DMS 273 (cell line): ENCODE results near the gene KRTAP19-4.

Source experiments
- DNase-seq: peaks from one replicate; lab custom pipeline; 2025; ENCODE audit not compliant: unreplicated experiment; lab: John Stamatoyannopoulos, UW

KRTAP19-4 gene, protein sequence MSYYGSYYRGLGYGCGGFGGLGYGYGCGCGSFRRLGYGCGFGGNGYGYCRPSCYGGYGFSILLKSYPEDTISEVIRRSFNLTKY

GRCh38 chr21:30497065-30497464 is at the start of gene KRTAP19-4:
Gene KRTAP19-4, minus strand, starts transcription at chr21:30497165. Its CDS starts 55 bp downstream, at chr21:30497110.
- DNase-seq = no peak

DNA sequence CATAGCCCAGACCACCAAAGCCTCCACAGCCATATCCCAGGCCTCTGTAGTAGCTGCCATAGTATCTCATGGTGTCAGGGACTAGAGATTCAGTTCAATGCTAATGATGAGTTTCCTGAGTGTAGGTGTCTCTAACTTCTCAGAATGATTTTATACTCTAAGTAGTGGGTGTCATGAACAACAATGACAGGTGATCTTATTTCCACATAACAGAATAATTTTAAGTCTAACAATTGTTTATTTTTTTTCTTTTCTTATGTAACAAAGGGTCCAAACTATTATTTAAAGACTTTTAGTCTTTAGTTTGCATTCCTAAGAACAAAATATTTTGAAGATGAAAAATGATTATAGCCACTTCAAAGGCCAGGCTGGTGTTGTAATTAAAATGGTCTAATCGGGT is 44.8 kb upstream of the KRTAP19-4 start, which contains the start of gene KRTAP19-6:
KRTAP19-6 (minus strand) TSS at position 101 of the 400 bp plus-strand sequence; CDS start at position 70, 31 bp downstream.
- no peak for DNase-seq

DNA sequence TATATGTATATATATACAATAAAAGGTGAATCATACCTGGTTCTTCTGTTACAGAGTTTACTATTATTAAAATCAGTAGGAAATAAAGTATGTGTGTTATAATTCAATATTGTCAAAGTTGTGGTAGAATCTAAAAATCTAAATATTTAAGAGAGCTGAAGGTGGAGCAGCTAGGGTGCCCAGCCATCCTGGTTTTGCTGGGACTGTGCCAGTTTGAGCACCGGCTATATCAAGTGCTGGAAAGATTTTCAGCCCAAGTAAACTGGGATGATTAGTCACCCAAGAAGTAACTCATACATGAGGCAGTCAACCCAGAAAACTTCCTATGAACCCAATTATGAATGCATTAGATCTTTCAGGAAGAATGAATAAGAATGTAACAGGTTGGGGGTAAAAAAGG is 21.9 kb upstream of the KRTAP19-4 start:
- no peak for DNase-seq

- no peak for DNase-seq
Observed at GRCh38 chr21:30515681-30516080, 18.7 kb upstream of the KRTAP19-4 start.

DNA sequence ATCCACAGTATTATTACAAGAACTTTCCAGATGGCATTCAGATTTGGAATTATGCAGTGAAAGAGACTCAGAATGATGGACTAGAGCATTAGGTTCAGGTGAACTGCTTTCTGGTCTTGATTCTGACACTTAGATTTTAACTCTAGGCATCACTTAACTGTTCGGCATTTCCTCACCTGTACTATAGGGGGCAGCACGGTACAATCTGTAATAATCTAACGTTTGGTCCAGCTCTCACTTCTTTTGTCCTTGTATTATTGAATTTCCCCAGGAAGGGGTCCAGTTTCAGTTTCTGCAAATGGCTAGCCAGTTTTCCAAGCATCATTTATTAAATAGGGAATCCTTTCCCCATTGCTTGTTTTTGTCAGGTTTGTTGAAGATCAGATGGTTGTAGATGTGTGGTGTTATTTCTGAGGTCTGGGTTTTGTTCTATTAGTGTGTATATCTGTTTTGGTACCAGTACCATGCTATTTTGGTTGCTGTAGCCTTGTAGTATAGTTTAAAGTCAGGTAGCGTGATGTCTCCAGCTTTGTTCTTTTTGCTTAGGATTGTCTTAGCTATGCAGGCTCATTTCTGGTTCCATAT is 8.7 kb upstream of the KRTAP19-4 start:
- DNase-seq = peak; percentile 3

GRCh38 chr21:30502041-30502440 is 5.1 kb upstream of the KRTAP19-4 start, which contains the start of gene KRTAP19-5:
Gene KRTAP19-5, minus strand, starts transcription at chr21:30502141. Its CDS starts 51 bp downstream, at chr21:30502090.
- no peak for DNase-seq

DNA sequence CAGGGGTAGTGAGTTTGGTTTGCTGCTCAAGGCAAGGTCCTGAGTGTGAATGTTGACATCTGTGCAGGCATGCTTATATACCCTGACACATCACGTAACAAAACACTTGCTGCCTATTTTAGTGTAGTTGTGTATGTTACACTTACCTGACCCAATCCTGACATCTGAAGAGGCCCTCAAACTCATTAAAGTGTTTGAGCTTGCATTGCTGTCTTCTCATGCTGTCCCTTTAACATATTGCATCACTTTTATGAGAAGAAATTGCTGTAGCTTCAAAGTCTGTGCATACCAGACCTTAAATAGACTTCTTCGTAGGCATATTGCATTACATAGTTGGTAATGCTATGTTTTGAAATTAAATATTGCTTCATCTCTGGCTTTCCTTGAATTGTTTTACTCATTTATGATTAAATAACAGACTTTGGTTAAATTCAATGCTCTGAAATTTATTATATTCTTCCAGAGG is 5.0 kb downstream of the KRTAP19-4 start, which contains the start of gene KRTAP19-3:
KRTAP19-3 (minus strand) TSS at position 51 of the 466 bp plus-strand sequence. CDS start 56 bp downstream, outside the sequence.
- no peak for DNase-seq

- DNase-seq = no peak
Observed at GRCh38 chr21:30487336-30487735, 9.6 kb downstream of the KRTAP19-4 start, which contains the start of gene KRTAP19-2. Gene KRTAP19-2, minus strand, starts transcription at chr21:30487436. Its CDS starts 88 bp downstream, at chr21:30487348.

GRCh38 chr21:30486180-30486579 is 10.8 kb downstream of the KRTAP19-4 start:
- no peak for DNase-seq

- DNase-seq = no peak
Observed at GRCh38 chr21:30482130-30482529, 14.8 kb downstream of the KRTAP19-4 start.

DNA sequence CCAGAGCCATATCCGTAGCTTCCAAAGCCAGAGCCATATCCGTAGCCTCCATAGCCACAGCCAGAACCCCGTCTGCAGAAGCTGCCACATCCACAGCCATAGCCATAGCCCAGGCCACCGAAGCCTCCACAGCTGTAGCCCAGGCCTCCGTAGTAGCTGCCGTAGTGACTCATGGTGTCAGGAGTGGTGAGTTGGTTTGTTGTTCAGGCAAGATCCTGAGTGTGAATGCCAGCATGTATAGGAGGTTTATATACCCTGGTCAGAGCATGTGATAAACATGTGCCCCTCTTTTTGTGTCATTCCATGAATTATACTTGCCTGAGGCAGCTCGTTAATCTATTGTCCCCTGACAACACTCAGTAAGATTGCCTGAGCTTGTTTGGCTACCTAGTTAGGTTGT is 16.8 kb downstream of the KRTAP19-4 start, which contains the start of gene KRTAP19-1:
KRTAP19-1 (minus strand) TSS at position 223 of the 400 bp plus-strand sequence; CDS start at position 173, 50 bp downstream.
- no peak for DNase-seq

GRCh38 chr21:30479259-30479658 is 17.7 kb downstream of the KRTAP19-4 start:
- no peak for DNase-seq

- no peak for DNase-seq
Observed at GRCh38 chr21:30478004-30478403, 19.0 kb downstream of the KRTAP19-4 start.

- no peak for DNase-seq
Observed at GRCh38 chr21:30468900-30469714, 27.9 kb downstream of the KRTAP19-4 start.

GRCh38 chr21:30463713-30464112 is 33.3 kb downstream of the KRTAP19-4 start:
- peak; percentile 26 for DNase-seq

- DNase-seq = no peak
Observed at GRCh38 chr21:30448514-30448913, 48.5 kb downstream of the KRTAP19-4 start.

GRCh38 chr21:30447056-30447455 is 49.9 kb downstream of the KRTAP19-4 start:
- DNase-seq = no peak
